ENCODE data around the gene PABPN1.
A peak's percentile ranks its signal among the peaks of the same experiment; 100 is the strongest.

PABPN1 gene

DNA sequence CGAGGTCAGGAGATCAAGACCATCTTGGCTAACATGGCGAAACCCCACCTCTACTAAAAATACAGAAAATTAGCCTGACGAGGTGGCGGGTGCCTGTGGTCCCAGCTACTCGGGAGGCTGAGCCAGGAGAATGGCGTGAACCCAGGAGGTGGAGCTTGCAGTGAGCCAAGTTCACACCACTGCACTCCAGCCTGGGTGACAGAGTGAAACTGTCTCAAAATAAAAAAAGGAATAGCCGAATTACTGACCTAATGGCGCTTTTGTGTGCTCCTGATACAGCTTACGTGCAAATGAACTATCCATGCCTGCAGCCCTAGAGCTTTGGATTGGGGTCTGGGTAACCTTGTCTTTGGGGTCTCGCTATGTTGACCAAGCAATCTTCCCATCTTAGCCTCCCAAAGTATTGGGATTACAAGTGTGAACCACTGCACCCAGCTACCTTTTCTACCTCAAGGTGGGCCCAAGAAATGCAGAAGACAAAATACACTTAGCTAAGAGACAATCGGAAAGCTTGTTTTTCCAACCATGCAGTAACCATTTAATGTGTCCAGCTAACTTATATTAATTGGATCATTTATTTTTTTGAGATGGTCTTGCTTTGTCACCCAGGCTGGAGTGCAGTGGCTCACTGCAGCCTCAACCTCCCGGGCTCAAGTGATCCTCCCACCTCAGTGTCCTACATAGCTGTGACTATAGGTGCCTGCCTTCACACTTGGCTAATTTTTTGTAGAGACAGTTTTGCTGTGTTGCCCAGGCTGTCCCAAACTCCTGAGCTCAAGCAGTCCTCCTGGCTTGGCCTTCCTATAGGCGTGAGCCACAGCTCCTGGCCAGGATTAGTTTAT is 5.5 kb downstream of the PABPN1 start:
- no peak for DNase-seq

DNA sequence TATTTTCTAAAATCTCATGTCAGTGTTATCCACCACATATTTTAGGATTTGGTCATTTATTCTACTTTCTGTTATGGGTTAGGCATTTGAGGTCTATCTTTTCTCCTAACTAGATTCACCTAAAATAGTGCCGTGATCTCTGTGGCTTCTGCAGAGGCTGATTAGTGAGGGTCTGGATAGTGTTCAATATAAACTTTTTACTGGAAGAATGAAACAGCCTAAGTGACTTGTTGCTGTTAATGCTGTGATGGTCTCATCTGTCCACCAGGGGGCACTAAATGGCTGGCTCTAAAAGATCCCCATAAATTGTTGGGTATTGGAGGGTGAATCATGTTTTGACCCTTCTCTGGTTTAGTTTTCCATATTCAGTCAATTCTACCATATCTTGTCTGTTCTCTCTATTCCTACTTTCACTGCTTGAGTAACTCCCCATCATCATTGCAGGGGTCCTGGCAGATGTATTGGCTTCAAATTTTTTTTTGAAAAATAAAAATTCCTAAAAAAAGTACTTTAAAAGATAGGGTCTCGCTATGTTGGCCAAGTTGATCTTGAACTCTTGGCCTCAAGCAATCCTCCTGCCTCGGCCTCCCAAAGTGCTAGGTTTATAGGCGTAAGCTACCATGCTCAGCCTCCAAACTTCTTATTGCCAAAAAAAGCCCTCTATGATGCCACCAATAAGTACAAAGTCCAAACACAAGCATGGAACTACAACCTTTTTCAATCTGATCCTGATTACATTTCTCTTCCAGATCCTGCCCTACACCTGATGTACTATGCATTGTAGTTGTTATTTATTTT is 6.9 kb downstream of the PABPN1 start:
- peak; percentile 41 for DNase-seq

DNA sequence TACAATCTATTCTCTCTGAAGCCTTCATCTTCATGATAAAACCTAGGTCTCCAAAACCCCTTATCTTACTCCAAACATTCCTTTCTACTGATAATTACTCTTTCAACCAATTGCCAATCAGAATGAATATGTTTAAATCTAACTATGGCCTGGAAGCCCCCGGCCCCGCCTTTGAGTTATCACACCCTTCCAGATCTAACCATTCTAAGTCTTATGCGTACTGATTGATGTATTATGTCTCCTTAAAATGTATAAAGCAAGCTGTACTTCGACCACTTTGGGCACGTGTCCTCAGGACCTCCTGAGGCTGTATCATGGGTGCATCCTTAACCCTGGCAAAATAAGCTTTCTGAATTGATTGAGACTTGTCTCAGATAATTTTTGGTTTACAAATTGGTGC is 14.4 kb downstream of the PABPN1 start:
- no peak for DNase-seq

DNA sequence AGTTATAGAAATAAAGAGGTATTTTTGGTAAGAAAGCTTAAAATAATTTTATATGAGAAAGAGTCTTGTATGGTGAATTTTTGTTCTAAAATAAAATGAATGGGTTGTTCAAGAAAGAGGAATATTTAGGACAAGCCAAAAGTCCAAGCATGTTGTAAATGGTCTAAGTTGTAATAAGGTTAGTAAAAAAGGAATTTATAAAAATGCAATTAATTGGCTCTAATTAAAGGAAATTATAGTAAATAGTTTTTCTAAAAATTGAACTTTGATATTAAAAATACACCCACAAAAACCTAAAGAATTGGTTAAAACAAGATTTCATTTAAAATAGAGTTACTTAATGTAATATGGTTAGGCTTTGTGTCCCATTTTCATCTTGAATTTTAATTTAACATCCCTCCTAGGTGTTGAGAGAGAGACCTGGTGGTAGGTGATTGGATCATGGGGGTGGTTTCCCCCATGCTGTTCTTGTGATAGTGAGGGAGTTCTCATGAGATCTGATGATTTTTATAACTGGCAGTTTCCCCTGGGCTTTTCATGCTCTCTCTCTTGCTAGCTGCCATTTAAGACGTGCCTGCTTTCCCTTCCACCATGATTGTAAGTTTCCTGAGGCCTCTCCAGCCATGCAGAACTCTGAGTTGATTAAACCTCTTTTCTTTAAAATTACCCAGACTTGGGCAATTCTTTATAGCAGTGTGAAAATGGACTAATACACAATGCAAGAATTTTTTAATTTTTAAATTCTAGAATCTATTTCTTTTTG is 18.4 kb downstream of the PABPN1 start:
- no peak for DNase-seq

DNA sequence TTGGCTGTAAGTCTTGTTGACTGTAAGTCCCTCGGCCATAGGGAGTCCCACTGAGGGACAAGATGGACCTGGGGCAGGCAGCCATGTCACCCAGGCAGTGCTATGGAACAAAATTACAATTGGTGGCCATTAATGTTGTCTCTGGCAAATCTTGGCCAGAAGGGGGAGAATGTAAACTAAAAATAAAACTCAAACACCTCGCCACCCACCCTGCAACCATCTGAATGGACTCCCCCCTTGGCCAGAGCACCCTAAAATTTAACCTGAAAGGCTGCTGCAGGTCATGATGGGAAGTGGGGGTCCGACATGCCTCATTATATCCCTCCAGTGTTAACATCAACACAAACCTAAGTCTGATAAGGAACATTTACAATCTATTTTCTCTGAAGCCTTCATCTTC is 23.2 kb downstream of the PABPN1 start:
- DNase-seq: no peak

DNA sequence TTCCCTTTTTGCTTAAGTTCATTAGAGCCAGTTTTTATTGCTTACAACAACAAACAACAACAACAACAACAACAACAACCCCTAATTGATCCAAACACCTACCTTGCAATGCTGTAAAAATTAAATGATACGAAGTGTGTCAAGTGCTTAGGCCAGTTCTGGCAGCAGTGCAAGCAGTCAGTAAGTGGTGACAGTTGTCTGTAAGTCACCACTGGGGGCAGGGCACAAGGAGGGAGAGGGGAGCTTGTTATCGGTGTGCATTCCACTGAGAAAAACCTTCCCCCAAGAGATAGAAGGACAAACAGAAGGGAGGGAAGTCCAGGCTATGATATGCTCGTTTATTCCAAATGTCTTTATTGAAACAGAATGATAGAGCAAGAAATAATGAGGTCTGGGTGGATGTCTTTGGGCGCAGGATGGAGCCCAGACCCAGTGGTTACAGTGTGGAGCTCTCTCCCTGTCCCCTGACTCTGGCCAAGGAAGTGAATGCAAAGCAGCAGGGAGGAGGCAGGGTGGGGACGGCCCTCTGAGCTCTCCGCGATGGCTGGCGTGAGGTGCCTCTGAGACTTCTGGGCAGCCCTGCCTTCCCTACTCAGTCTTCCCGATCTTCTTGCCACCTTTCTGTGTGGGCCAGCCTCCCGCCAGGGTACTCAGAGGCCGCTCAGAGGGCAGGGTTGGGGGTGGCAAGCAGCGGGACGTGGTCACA is 24.9 kb downstream of the PABPN1 start:
- DNase-seq: no peak

DNA sequence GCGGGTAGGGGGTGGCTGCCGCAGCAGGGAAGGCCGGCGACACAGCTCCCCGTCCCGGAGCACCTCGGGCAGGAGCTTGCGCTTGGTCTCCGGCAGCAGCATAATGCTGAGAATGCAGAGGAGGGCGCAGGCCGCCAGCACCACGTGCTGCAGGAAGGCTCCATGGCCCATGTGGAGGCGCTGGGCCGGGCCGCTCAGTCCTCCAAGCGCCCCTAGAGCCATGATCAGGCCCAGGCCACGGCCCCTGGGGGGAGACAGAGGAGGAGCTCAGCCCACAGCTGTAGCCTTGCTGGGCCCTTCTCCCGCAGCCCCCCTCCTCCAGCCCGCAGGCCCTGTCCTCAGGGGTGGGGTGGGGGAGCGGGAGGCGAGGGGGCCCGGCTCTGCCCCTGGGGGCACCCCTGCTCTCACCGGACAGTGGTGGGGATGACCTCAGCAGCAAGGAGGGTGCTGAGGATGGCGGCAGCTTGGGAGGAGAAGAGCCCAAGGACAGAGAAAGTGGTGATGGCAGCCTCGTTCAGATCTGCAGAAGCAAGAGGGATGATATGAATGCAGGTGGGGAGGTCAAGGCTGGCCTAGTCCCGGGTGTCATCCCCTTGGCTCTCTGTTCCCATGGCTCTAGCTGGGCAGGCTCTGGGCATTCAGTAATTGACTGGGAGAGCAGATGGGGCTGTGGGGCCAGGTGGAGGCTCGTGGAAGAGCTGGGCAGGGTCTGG is 25.6 kb downstream of the PABPN1 start:
- DNase-seq: no peak

DNA sequence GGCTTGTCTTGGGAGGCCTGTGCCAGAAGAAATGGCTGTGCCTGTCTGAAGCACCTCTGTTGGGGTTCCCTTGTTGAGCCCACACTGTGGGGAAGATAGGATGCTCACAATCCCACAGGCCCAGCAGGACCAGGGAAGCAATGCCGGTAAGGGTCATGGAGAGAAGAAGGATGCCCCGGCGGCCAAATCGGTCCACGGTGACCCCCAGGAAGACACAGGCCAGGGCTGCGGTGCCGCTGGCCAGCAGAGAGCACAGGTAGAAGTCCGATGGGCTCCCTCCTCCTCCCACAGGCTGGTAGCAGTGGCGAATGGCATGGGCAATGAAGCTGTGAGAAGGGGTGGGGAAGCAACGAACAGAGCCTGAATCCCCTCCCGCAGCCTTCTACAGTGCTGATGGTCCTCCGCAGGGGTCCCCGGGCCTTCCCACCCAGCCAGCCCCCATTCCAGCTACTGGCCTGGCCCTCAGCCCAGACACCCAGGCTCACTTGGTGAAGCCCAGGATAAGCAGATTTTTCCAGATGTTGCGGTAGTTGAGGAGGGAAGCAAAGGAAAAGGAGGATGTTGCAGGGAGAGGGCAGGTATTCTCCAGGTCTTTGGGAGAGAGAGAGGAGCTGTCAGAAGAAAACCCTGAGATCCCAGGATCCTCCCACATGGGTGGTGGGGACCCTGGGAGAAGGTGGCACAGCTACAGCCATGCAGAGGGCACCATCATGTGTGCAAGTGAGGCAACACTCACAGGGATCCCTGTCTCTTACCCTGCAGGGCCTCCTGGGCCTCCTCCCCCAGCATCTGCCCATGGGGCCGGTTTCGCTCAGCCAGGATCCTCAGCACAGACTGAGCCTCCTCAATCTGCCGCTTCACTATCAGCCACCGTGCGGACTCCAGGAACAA is 26.4 kb downstream of the PABPN1 start:
- DNase-seq: no peak

DNA sequence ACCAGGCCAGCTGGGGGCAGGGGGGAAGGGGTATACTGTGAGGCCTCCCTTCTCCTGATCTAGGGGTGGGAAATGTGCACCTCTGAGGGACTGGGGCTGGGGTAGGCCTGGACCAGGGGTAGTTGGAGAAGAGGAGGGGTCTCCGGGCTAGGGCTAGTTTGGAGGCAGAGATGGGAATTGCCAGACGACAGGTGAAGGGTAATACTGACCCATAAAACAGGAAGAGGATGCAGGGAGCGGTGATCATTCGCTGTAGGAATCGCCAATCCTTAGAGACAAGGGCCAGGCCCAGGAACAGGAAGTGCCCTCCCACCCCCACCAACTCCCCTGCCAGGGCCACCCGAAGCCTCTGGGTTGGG is 27.0 kb downstream of the PABPN1 start:
- no peak for DNase-seq

DNA sequence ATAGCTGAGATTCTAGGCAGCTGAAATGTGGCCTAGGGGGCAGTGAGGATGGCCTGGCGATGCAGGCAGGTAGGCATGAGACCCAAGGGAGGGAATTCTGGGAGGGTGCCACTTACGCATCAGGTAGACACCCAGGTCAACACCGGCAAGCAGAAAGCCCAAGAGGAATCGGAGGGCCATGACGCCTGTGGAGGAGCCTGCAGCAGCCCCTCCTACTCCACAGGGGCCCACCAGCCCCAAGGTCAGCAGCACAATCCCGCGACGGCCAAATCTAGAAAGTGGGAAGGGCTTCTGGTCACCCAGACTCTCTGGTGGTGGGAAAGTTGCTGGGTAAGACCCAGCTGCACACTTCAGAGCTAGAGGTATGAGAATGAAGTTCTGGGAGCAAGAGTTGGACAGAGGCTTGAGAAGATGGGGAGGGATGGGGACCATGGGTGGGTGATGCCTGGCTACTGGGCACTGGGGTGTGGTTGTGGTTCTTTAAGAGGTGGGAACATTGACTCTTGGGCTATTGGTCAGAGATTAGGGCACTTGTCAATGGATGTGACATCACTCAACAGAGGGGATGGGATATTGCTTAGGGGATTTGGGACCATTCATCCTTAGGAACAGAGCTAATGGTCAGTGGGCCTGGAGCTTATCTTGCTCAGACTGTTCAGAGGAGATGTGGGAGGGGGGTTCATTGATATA is 28.0 kb downstream of the PABPN1 start:
- no peak for DNase-seq

DNA sequence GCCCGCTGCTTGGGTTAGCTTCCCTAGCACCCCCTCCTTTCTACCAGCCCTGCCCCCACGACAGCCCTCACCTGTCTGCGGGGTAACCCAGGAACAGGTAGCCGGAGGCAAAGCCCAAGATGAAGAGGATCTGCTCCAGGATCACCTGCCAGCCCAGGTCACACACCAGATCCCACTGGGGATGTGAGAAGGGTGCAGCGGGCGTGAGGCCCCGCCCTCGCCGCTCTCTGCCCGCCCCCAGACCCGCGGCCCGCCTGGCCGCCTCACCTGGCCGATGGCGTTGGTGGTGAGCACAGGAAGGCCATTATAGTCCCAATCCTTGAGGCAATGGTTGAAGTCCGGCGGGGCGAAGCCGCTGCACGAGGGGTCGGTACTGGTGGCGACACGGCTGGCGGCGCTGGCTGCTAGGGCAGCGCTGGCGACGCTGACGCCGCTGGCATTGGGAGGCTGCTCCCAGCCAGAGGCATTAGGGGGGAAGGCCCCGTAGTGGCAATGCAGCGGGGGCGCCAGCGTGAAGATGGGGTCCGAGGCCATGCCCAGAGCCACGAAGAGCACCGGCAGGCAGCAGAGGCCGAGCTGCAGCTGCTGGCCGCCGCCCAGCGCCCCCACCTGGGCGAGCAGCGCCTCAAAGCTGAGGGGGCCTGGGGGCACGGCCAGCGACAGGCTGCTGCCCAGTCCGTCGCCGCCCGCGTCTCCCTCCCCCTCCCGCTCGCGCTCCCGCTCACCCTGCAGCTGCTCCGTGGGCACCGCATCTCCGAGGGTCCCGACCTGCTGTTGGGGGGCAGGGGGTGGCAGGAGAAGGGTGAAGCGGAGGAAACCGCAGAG is 30.6 kb downstream of the PABPN1 start:
- DNase-seq: no peak

DNA sequence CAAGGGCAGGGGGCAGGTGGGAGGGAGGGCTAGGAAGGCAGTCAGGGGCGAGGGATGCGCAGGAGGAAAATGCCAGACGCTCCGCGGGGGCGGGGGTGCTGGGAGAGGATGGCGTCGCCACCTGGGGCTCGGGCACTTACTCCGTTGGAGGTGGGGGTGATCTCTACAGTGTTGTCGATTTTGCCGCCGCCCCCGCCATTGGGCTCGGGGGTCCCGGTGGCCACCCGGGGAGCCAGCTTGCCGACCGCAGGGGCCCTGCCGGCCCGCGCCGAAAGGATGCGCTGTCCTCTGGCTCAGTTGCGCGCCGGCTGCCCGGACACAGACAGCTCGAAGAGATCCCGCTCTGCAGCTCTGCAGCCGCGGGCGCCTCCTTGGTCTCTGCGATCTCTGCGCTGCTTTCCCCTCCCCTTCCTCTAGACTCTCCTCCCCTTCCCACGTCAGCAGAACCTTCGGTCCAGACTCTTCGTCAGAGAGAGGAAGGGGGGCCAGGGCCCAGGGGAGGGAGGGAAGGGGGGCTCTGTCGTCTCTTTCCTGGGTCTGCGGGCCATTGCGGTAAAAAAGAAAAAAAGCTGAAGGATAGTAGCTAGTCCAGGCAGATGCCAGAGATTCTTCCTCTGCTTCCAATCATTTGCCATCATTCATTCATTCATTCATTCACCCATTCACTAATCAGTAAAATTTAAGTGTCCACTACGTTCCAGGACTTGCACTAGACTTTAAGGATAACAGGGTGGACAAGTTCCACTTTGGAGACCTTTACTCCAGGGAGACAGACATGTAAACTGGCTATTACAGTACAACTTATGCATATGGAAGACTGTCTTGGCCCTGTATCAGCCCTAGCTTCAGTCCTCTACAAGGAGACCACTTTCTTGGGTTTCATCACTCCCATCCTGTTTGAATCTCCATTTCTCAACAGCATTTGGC is 31.5 kb downstream of the PABPN1 start, which contains the start of gene SLC22A17:
Gene SLC22A17, minus strand, starts transcription at position 382 of the 927 bp plus-strand sequence.
- DNase-seq: peak; percentile 86

DNA sequence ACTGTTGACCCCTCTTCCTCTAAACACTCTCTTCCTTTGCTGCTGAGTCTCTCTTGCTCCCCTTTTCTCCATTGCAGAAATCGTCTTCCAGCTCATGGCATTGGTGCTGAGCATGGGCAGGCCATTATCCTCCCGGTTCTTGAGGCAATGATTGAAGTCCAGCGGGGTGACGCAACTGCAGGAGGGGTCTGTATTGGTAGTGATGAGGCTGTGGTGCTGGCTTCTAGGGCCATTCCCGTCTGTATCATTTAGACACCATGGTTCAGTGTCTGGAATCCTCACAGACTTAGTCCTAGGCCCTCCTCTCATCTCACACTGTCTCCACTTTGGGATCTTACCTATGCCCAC is 32.1 kb downstream of the PABPN1 start:
- DNase-seq: no peak

DNA sequence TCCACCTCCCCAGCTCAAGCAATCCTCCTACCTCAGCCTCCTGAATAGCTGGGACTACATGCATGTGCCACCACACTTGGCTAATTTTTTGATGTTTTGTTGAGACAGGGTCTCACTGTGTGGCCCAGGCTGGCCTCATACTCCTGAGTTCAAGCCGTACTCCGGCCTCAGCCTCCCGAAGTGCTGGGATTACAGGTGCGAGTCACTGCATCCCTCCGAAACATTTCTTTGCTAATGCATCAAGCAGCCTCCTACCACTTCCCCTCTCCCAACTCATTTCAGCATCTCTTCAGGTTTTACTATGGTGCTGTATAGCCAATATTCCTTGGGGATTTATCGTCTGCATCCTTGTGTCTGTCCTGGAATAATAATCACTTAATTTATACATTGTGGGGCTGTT is 33.7 kb downstream of the PABPN1 start:
- no peak for DNase-seq

DNA sequence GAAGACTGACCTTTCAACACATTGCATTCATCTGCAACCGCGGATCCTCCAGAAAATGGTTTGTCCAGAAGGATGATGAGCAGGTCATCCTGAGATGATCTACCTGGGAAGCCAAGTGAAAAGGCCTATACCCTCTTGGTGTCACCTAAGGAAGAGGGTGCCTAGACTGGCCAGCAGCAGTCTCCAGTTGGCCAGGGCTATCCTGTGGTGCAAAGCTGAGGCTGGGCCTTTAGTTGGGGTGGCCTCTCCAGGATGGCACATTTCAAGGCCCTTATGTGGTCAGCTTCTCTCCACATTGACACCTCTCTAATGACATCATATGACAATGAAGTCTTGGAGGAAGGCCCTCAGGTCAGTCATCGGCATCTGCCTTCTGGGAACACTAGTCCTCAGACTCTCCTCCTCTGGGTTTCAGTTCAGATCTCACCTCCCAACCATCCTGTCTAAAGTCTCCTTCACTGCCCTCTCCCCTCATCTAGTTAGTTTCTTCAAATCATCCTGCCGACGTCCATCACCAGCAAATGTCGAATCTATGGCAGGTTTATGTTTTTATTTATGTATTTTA is 34.7 kb downstream of the PABPN1 start:
- DNase-seq: no peak

DNA sequence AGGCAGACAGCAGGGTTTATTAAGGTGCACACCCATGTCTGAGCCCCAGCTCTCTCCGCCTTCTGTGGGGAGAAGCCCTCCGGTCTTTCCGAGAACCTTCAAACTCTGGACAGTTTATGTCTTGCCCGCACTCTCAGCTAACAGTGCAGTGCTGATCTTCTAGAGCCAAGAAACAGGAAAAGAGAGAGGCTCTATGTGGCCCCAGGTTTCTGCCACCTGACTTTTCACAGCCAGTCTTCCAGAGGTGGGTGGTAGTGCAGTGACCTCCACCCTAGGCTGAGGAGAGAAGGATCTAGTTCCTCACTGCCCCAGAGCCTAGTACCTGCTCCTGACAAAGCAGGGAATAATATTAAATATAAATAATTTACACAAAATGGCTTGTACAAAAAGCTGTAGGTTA is 35.4 kb downstream of the PABPN1 start:
- no peak for DNase-seq

DNA sequence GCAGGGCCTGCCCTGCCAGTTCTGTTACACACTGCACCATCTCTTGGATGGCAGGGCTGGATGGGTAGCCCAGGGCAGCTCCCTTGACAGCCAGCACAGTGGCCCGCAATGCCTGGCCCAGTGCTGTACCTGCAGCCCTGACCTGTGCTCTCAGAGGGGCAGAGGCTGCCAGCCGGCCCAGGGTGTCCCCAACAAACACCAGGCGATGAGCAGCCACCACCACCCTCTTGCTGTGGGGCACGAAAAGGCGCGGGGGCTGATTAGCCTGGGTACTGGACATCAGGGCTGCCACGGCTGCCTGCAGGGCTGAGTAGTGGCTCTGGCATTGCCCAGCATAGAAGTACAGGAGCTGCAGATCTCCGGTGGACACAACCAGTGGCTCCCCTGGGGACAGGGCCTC is 36.0 kb downstream of the PABPN1 start:
- no peak for DNase-seq

DNA sequence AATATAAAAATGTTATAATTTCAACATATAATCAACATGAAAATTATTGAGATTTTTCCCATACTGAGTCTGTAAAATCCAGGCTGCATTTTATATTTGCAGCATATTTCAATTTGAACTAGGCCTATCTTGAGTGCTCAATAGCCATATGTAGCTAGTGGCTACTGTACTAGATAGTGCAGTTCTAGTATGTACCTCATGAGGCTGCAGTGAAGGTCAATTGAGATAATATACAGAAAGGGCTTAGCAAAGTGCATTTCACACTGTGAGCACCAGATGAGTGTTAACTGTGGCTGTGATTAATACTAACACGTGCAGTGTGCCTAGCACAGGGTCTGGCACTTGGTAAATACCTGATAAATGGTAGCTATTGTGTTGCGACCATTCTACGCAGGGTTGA is 36.8 kb downstream of the PABPN1 start:
- DNase-seq: no peak

Data from NCI-H2227 treated with DMSO at 0.1 percent for 48 hours (cell line).